NCI-H1694 (cell line): ENCODE data around the gene TGM2.

Experiments
- DNase-seq: peaks from one replicate; lab custom pipeline; 2025; lab: John Stamatoyannopoulos, UW

The TGM2 gene

GRCh38 chr20:38199501-38200390 is 34.7 kb upstream of the TGM2 start:
- no peak for DNase-seq

GRCh38 chr20:38198238-38198861 is 33.3 kb upstream of the TGM2 start:
- DNase-seq = no peak

- no peak for DNase-seq
These were observed 32.5 kb upstream of the TGM2 start for GRCh38 chr20:38197619-38198018.

GRCh38 chr20:38197217-38197616 is 32.1 kb upstream of the TGM2 start:
- DNase-seq = no peak

GRCh38 chr20:38196592-38196991 is 31.5 kb upstream of the TGM2 start:
- DNase-seq = no peak

GRCh38 chr20:38196076-38196475 is 31.0 kb upstream of the TGM2 start:
- DNase-seq = no peak

GRCh38 chr20:38195521-38195920 is 30.5 kb upstream of the TGM2 start:
- DNase-seq = no peak

GRCh38 chr20:38194971-38195504 is 30.0 kb upstream of the TGM2 start:
- no peak for DNase-seq

- no peak for DNase-seq
These were observed 28.6 kb upstream of the TGM2 start for GRCh38 chr20:38193586-38194105.

GRCh38 chr20:38192323-38192885 is 27.3 kb upstream of the TGM2 start:
- no peak for DNase-seq

GRCh38 chr20:38191654-38192053 is 26.6 kb upstream of the TGM2 start:
- DNase-seq = no peak

GRCh38 chr20:38190936-38191371 is 25.9 kb upstream of the TGM2 start:
- no peak for DNase-seq

- DNase-seq = no peak
These were observed 25.1 kb upstream of the TGM2 start for GRCh38 chr20:38190166-38190565.

GRCh38 chr20:38187517-38187916 is 22.4 kb upstream of the TGM2 start:
- no peak for DNase-seq

GRCh38 chr20:38186788-38187221 is 21.7 kb upstream of the TGM2 start:
- DNase-seq = no peak

- DNase-seq = no peak
These were observed 19.0 kb upstream of the TGM2 start for GRCh38 chr20:38184101-38184500.

GRCh38 chr20:38181971-38182370 is 16.9 kb upstream of the TGM2 start:
- DNase-seq = no peak

- no peak for DNase-seq
These were observed 16.2 kb upstream of the TGM2 start for GRCh38 chr20:38181207-38181801.

GRCh38 chr20:38180781-38181180 is 15.7 kb upstream of the TGM2 start:
- no peak for DNase-seq

GRCh38 chr20:38179846-38180245 is 14.8 kb upstream of the TGM2 start:
- DNase-seq = no peak

GRCh38 chr20:38178581-38178980 is 13.5 kb upstream of the TGM2 start:
- DNase-seq = no peak

GRCh38 chr20:38178065-38178491 is 13.0 kb upstream of the TGM2 start:
- DNase-seq = no peak
